Measurements from ENCODE around the gene CFAP70. TPM values are rescaled to one million over a fixed set of nuclear protein-coding genes. Genes with fewer than 3 reads are reported as not detected.

CFAP70 gene
- total RNA-seq, 1 donor from 2014 or later = 1.7 TPM

GRCh38 chr10:73211106-73211811, 147.4 kb downstream of the CFAP70 start:
- TF ChIP-seq CTCF (IDR thresholded peaks at IDR 0.05; ENCODE audit: unreplicated experiment) = no peak
- Mint-ChIP-seq H3K27ac (ENCODE audit: unreplicated experiment) (no peak overlapping the region), H3K36me3 (ENCODE audit: low read depth, unreplicated experiment) (peaks cover 19% of the 10 kb centered on the region), H3K9me3 (ENCODE audit: unreplicated experiment) (no peaks in the 10 kb centered on the region), H3K4me3 (ENCODE audit: unreplicated experiment) (no peak overlapping the region), H3K4me1 (ENCODE audit: unreplicated experiment) (no peaks in the 10 kb centered on the region), H3K27me3 (ENCODE audit: unreplicated experiment) (no peaks in the 10 kb centered on the region)
- no peak for DNase-seq (ENCODE audit: low spot score)

- H3K36me3 Mint-ChIP-seq (ENCODE audit: low read depth, unreplicated experiment) = peaks cover 25% of the 10 kb centered on the region
- H3K27ac Mint-ChIP-seq (ENCODE audit: unreplicated experiment) = no peak overlapping the region
- H3K4me1 Mint-ChIP-seq (ENCODE audit: unreplicated experiment) = no peaks in the 10 kb centered on the region
Observed at GRCh38 chr10:73210395-73211105, 148.1 kb downstream of the CFAP70 start.

GRCh38 chr10:73209705-73210104, 149.0 kb downstream of the CFAP70 start:
- H3K27me3 Mint-ChIP-seq (ENCODE audit: unreplicated experiment) = peaks cover 3% of the 10 kb centered on the region
- DNase-seq (ENCODE audit: low spot score) = no peak
- H3K4me3 Mint-ChIP-seq (ENCODE audit: unreplicated experiment) = no peak overlapping the region
- peaks cover 6% of the 10 kb centered on the region for H3K9me3 Mint-ChIP-seq (ENCODE audit: unreplicated experiment)
- no peaks in the 10 kb centered on the region for H3K4me1 Mint-ChIP-seq (ENCODE audit: unreplicated experiment)
- peaks cover 30% of the 10 kb centered on the region for H3K36me3 Mint-ChIP-seq (ENCODE audit: low read depth, unreplicated experiment)
- H3K27ac Mint-ChIP-seq (ENCODE audit: unreplicated experiment) = no peak overlapping the region
- TF ChIP-seq CTCF (IDR thresholded peaks at IDR 0.05; ENCODE audit: unreplicated experiment) = no peak

More at GRCh38 chr10:73210395-73211105, 148.1 kb downstream of the CFAP70 start:
- no peak for DNase-seq (ENCODE audit: low spot score)
- peaks cover 6% of the 10 kb centered on the region for H3K9me3 Mint-ChIP-seq (ENCODE audit: unreplicated experiment)
- H3K4me3 Mint-ChIP-seq (ENCODE audit: unreplicated experiment) = no peak overlapping the region
- no peaks in the 10 kb centered on the region for H3K27me3 Mint-ChIP-seq (ENCODE audit: unreplicated experiment)
- no peak for TF ChIP-seq CTCF (IDR thresholded peaks at IDR 0.05; ENCODE audit: unreplicated experiment)

- Mint-ChIP-seq H3K4me1 (ENCODE audit: unreplicated experiment) (no peaks in the 10 kb centered on the region), H3K27me3 (ENCODE audit: unreplicated experiment) (peaks cover 3% of the 10 kb centered on the region), H3K27ac (ENCODE audit: unreplicated experiment) (no peak overlapping the region), H3K4me3 (ENCODE audit: unreplicated experiment) (peak overlapping the region; percentile 2), H3K36me3 (ENCODE audit: low read depth, unreplicated experiment) (peaks cover 42% of the 10 kb centered on the region), H3K9me3 (ENCODE audit: unreplicated experiment) (peaks cover 6% of the 10 kb centered on the region)
- TF ChIP-seq CTCF (IDR thresholded peaks at IDR 0.05; ENCODE audit: unreplicated experiment) = no peak
- DNase-seq (ENCODE audit: low spot score) = no peak
Observed at GRCh38 chr10:73207883-73208282, 150.8 kb downstream of the CFAP70 start.

- H3K9me3 Mint-ChIP-seq (ENCODE audit: unreplicated experiment) = peaks cover 6% of the 10 kb centered on the region
- no peaks in the 10 kb centered on the region for H3K4me1 Mint-ChIP-seq (ENCODE audit: unreplicated experiment)
- DNase-seq (ENCODE audit: low spot score) = no peak
- peaks cover 42% of the 10 kb centered on the region for H3K36me3 Mint-ChIP-seq (ENCODE audit: low read depth, unreplicated experiment)
- no peak overlapping the region for H3K27ac Mint-ChIP-seq (ENCODE audit: unreplicated experiment)
- no peak overlapping the region for H3K4me3 Mint-ChIP-seq (ENCODE audit: unreplicated experiment)
- TF ChIP-seq CTCF (IDR thresholded peaks at IDR 0.05; ENCODE audit: unreplicated experiment) = no peak
- peaks cover 3% of the 10 kb centered on the region for H3K27me3 Mint-ChIP-seq (ENCODE audit: unreplicated experiment)
Observed at GRCh38 chr10:73206385-73206784, 152.3 kb downstream of the CFAP70 start.

Data from endothelial cell (in vitro differentiated cells).